ENCODE results near the gene ARHGEF39.

Gene ARHGEF39

DNA sequence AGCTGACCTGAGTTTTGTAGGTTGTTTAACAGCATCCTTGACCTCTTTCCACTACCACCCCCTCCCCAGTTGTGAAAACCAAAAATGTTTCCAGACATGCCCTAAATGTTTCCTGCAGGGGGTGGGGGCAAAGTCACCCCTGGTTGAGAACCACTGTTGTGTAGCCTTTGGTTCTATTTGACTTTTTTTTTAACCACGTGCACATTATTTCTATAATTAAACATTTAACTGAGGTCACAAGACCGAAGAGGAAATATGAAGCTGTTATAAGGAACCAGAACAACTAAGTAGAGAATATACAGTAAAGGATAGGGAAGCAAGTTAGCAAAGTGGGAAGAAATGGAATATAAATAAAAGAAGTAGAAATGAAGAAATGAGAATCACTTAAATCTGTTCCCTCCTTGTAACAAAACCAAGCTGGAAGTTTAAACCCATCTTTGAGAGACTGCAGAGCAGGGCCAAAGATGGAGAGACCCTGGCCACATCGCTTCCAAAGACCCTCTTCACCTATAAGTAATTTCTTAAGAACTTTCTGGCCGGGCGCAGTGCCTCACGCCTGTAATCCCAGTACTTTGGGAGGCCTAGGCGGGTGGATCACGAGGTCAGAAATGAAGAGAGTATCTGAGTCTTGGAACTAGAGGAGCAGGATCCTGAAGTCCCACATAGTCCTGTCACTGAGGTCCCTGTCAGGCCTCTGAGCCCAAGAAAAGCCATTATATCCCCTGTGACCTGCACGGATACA, 28.7 kb downstream of the ARHGEF39 start:
- no peaks in the 10 kb centered on the region for H3K36me3 ChIP-seq (ENCODE audit: insufficient read depth, low read length)
- no peak for DNase-seq (ENCODE audit: low read depth, low spot score)
- TF ChIP-seq EZH2 (IDR thresholded peaks at IDR 0.05) (no peak), POLR2AphosphoS5 (IDR thresholded peaks at IDR 0.05; ENCODE audit: borderline replicate concordance, low read depth, low read length) (no peak), FOXP2 (optimal IDR thresholded peaks at IDR 0.05; ENCODE audit: control extremely low read depth, extremely low read length, insufficient read depth) (no peak)
- H3K4me3 ChIP-seq: no peak overlapping the region
- H3K27ac ChIP-seq: no peak overlapping the region
- no peak overlapping the region for H3K9ac ChIP-seq (ENCODE audit: insufficient read length)
- H3K9me3 ChIP-seq (ENCODE audit: low read depth, low read length): no peaks in the 10 kb centered on the region

DNA sequence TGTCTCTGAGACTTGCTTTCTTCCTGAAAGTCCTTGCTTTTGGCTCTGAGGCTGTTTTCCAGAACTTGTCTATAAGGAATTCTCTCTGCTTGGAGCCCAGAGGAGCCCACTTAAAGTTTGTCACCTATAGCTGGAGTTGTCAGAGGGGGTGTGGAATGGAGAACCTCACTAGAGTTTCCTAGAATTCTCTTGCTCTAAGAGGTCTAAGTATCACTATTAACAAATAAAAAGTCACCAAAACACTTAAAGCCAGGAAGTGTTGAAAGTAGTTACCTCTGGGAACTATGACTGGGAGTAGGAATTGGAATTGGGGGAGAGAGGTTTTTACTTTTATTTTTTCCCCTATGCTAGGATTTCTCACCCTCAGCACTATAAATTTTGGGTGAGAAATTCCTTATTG, 29.3 kb downstream of the ARHGEF39 start:
- Histone ChIP-seq H3K4me3 (no peak overlapping the region), H3K27ac (no peak overlapping the region), H3K9ac (ENCODE audit: insufficient read length) (no peak overlapping the region), H3K9me3 (ENCODE audit: low read depth, low read length) (no peaks in the 10 kb centered on the region), H3K36me3 (ENCODE audit: insufficient read depth, low read length) (no peaks in the 10 kb centered on the region)
- DNase-seq (ENCODE audit: low read depth, low spot score): no peak
- TF ChIP-seq FOXP2 (optimal IDR thresholded peaks at IDR 0.05; ENCODE audit: control extremely low read depth, extremely low read length, insufficient read depth) (no peak), EZH2 (IDR thresholded peaks at IDR 0.05) (no peak), POLR2AphosphoS5 (IDR thresholded peaks at IDR 0.05; ENCODE audit: borderline replicate concordance, low read depth, low read length) (no peak)

DNA sequence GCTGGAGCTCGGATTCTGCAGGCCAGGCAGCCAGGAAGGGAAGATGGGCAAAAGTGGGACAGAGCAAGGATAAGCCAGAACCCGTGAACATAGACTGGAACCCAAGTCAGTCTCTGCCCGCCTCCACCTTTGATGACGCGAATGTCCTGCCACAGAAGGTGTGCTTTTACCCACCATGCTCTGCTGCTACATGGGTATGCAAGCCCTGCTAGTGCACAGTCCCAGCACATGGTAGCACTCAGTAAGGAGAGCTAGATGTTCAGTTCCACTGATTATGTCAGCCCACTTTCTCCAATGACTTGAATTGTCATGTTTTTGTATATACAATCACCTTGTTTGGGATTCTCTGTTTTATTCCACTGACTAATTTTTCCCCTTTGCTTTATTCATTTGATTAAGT, 35.4 kb downstream of the ARHGEF39 start:
- H3K9me3 ChIP-seq (ENCODE audit: low read depth, low read length): no peaks in the 10 kb centered on the region
- DNase-seq (ENCODE audit: low read depth, low spot score): no peak
- no peak overlapping the region for H3K27ac ChIP-seq
- no peaks in the 10 kb centered on the region for H3K36me3 ChIP-seq (ENCODE audit: insufficient read depth, low read length)
- H3K4me3 ChIP-seq: no peak overlapping the region
- no peak overlapping the region for H3K9ac ChIP-seq (ENCODE audit: insufficient read length)
- TF ChIP-seq EZH2 (IDR thresholded peaks at IDR 0.05): no peak
- TF ChIP-seq FOXP2 (optimal IDR thresholded peaks at IDR 0.05; ENCODE audit: control extremely low read depth, extremely low read length, insufficient read depth): no peak
- no peak for TF ChIP-seq POLR2AphosphoS5 (IDR thresholded peaks at IDR 0.05; ENCODE audit: borderline replicate concordance, low read depth, low read length)

DNA sequence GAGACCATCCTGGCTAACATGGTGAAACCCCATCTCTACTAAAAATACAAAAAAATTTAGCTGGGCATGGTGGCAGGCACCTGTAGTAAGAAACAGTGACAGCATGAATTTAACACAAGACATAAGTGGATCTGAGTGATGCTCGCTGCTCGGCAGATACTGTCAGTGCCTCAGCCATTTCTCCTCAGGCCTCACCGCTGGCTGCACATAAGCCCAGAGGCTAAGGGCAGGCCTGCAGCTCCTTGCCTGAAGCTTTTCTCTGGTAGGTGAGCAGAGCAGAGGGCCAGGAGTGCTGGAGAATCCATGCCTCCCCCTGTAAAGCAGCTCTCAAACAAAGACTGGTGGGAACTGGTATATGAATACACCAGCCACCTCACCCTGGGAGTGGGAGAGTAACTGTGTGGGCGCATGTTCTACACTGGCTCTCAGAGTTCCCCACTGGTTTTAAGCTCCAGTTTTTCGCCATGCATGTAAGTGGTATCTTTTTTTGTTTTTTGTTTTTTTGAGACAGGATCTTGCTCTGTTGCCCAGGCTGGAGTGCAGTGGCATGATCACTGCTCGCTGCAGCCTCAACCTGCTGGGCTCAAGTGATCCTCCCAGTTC, 36.5 kb downstream of the ARHGEF39 start:
- Histone ChIP-seq H3K27ac (no peak overlapping the region), H3K9ac (ENCODE audit: insufficient read length) (no peak overlapping the region), H3K36me3 (ENCODE audit: insufficient read depth, low read length) (no peaks in the 10 kb centered on the region), H3K4me3 (no peak overlapping the region), H3K9me3 (ENCODE audit: low read depth, low read length) (no peaks in the 10 kb centered on the region)
- DNase-seq (ENCODE audit: low read depth, low spot score): no peak
- TF ChIP-seq FOXP2 (optimal IDR thresholded peaks at IDR 0.05; ENCODE audit: control extremely low read depth, extremely low read length, insufficient read depth) (no peak), EZH2 (IDR thresholded peaks at IDR 0.05) (no peak), POLR2AphosphoS5 (IDR thresholded peaks at IDR 0.05; ENCODE audit: borderline replicate concordance, low read depth, low read length) (no peak)

DNA sequence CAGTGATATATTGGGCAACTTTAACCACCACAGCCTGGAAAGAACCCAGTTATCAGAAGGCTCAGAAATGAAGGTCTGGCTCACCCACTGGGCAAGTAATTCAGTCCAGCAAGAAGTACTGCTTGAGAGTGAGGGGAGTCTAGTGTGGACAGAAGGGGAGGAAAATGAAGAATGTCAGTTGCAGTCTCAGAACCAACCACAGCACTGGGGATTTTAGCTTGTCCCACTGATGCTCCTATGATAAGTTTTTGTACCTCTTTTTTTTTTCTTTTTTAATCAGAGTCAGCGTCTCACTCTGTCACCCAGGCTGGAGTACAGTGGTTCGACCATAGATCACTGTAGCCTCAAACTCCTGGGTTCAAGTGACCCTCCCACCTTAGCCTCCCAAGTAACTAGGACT, 37.4 kb downstream of the ARHGEF39 start:
- Histone ChIP-seq H3K9me3 (ENCODE audit: low read depth, low read length) (no peaks in the 10 kb centered on the region), H3K4me3 (no peak overlapping the region)
- no peak for DNase-seq (ENCODE audit: low read depth, low spot score)

DNA sequence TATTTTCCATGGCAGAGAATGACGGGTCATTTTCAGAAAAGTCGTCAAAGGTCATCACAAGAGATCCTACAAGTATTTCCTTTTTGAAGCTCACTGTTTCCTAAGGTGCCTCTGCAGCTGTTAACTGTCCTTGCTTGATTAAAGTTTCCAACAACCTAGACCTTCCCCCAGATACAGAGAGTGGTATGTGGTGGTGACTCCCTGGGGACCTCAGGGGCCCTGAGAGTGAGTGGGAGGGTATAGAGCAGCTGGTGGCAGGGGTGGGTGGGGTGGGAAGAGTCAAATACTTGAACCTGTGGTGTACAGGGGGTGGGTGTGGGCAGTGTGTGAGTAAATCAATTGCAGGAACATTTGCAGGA, 45.2 kb downstream of the ARHGEF39 start:
- Histone ChIP-seq H3K27ac (no peak overlapping the region), H3K36me3 (ENCODE audit: insufficient read depth, low read length) (no peaks in the 10 kb centered on the region), H3K4me3 (no peak overlapping the region), H3K9ac (ENCODE audit: insufficient read length) (no peak overlapping the region), H3K9me3 (ENCODE audit: low read depth, low read length) (no peaks in the 10 kb centered on the region)
- TF ChIP-seq FOXP2 (optimal IDR thresholded peaks at IDR 0.05; ENCODE audit: control extremely low read depth, extremely low read length, insufficient read depth) (no peak), POLR2AphosphoS5 (IDR thresholded peaks at IDR 0.05; ENCODE audit: borderline replicate concordance, low read depth, low read length) (no peak), EZH2 (IDR thresholded peaks at IDR 0.05) (no peak)
- no peak for DNase-seq (ENCODE audit: low read depth, low spot score)

More for the DNA sequence above, 37.4 kb downstream of the ARHGEF39 start:
- H3K9ac ChIP-seq (ENCODE audit: insufficient read length): no peak overlapping the region
- TF ChIP-seq FOXP2 (optimal IDR thresholded peaks at IDR 0.05; ENCODE audit: control extremely low read depth, extremely low read length, insufficient read depth) (no peak), POLR2AphosphoS5 (IDR thresholded peaks at IDR 0.05; ENCODE audit: borderline replicate concordance, low read depth, low read length) (no peak), EZH2 (IDR thresholded peaks at IDR 0.05) (no peak)
- H3K36me3 ChIP-seq (ENCODE audit: insufficient read depth, low read length): no peaks in the 10 kb centered on the region
- no peak overlapping the region for H3K27ac ChIP-seq

- H3K27ac ChIP-seq: no peak overlapping the region
- H3K9me3 ChIP-seq (ENCODE audit: low read depth, low read length): no peaks in the 10 kb centered on the region
- no peak overlapping the region for H3K4me3 ChIP-seq
- DNase-seq (ENCODE audit: low read depth, low spot score): no peak
- no peak for TF ChIP-seq FOXP2 (optimal IDR thresholded peaks at IDR 0.05; ENCODE audit: control extremely low read depth, extremely low read length, insufficient read depth)
- no peak for TF ChIP-seq EZH2 (IDR thresholded peaks at IDR 0.05)
- no peak for TF ChIP-seq POLR2AphosphoS5 (IDR thresholded peaks at IDR 0.05; ENCODE audit: borderline replicate concordance, low read depth, low read length)
- no peak overlapping the region for H3K9ac ChIP-seq (ENCODE audit: insufficient read length)
- no peaks in the 10 kb centered on the region for H3K36me3 ChIP-seq (ENCODE audit: insufficient read depth, low read length)
These were observed 45.9 kb downstream of the ARHGEF39 start for GRCh38 chr9:35618854-35619799.

- Histone ChIP-seq H3K4me3 (no peak within 1 kb of the TSS), H3K27ac (no peak within 1 kb of the TSS), H3K36me3 (ENCODE audit: insufficient read depth, low read length) (no peaks in the 10 kb centered on the region), H3K9me3 (ENCODE audit: low read depth, low read length) (no peaks in the 10 kb centered on the region), H3K9ac (ENCODE audit: insufficient read length) (no peak within 1 kb of the TSS)
- TF ChIP-seq FOXP2 (optimal IDR thresholded peaks at IDR 0.05; ENCODE audit: control extremely low read depth, extremely low read length, insufficient read depth) (no peak), POLR2AphosphoS5 (IDR thresholded peaks at IDR 0.05; ENCODE audit: borderline replicate concordance, low read depth, low read length) (no peak), EZH2 (IDR thresholded peaks at IDR 0.05) (no peak)
- no peak for DNase-seq (ENCODE audit: low read depth, low spot score)
These were observed 46.7 kb downstream of the ARHGEF39 start, which contains the start of gene CD72 for GRCh38 chr9:35618325-35618727. Gene CD72 (minus strand): TSS chr9:35618413. CDS start chr9:35618303, 110 bp downstream.

Data from SK-N-MC (cell line).